Activated CD4-positive, alpha-beta T cell treated with anti-CD3 and anti-CD28 coated beads for 24 hours (primary cell): ENCODE data around the gene PLA2G12A.

Experiments used
- DNase-seq, 2 donors: peaks; one replicate each; pipeline ENCODE4 v3.0.0-alpha.2; 2020; ENCODE audit warnings: low read depth in 2 of 2

The PLA2G12A gene

DNA sequence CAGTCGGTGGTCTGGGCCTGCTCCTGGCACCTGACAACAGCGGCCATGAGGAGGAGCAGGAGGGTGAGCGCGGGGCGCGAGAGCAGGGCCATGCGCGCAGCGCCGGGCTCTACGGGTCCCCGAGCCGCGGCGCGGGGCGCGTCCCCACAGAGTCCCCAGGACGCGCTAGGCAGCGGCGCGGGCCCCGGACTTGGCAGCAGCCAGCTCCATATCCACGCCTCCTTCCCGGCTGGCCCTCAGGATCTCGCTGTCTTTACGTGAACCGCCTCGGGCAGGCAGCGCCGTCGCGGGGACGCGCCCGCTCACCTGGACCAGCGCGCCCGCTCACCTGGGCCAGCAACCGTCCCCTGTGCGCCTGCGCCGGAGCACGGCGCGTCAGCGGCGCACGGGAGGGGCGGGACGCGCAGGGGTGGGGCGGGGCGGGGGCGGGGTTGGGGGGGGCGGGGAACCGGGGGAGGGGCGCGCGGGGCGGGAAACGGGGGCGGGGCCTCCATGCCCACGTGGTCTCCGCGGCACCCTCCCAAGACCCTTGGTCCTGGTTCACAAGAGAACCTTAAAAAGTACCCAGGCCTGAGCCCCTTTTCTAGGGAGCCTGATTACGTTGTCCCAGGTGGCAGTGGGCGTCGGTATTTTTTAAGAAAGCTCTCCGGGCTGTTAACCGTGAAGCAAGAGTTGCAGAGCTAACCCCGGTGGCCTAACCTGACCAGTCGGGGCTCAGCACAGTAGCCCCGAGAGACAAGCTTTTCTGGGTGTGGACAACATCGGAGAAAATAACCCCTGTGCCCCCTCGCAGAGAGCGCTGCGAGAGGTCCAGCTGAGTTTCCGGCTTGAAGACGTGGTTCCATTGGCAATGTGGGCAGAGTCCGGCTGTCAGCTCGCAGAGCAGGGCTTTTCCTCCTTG lies at the start of gene PLA2G12A:
Gene PLA2G12A, minus strand, starts transcription at position 353 of the 901 bp plus-strand sequence. Its CDS starts 261 bp downstream, at position 92.
- DNase-seq, result peak; percentile 52 to 57

DNA sequence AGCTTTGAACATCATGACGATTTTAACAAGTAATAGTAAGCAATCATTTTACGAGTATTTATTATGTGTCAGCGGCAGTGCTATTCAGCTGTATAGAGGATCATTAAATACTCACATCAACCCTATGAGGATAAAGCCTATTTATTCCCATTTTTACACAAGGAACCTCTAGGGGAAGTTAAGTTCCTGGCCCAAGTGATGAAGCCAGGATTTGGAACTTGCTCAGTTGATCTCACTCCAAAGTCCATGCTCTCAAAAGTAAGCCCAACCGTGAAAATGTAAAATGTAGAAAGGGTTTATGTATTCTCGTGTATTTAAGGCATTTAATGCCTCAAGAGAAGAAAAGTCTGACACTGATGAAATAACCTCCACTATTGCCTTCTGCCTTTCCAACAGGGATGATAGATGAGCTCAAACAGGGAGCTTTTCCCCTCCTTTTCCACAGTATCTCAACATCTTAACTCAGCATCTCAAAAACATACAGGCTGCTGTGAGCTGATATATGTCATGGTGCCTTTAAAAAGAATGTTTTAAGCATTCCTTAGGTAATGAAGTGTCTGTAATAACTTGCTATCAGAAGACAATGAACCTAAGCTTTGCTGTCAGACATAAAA lies 35.0 kb upstream of the PLA2G12A start:
- no peak for DNase-seq

DNA sequence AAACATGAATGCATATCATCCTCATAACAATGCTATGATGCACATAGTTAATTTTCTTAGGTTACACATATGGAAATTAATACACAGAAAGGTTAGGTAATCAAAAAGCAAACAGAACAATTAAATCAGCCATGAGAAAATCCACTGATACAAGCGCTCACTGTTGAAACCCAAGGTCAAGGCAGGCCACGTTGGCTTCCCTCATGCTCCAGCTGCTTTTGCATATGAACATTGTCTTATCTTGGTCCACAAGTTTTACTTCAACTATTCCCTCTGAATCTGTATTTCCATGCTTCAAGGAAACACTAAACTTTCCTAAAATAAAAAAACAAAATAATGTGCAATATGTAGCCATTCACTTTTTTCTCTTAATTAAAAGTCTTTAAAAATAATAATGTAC lies 34.5 kb upstream of the PLA2G12A start:
- DNase-seq, result no peak

DNA sequence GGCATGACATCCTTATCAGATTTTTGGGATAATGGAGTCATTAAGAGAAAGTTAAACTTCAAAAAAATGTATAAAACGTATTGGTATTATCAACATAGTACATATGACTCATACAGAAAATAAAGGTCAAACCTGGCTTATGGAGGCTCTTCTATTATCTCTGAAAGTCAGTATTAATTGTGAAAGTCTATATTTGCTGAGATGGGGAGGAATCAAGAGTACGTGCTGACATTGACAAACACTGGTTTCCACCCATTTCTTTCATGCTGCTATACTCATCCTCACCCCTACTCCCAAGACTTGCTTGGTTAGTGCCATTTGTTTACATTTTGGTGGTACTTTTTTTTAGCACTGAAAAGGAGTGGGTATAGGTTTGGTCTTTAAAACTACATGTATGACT lies 30.8 kb upstream of the PLA2G12A start:
- no peak for DNase-seq

DNA sequence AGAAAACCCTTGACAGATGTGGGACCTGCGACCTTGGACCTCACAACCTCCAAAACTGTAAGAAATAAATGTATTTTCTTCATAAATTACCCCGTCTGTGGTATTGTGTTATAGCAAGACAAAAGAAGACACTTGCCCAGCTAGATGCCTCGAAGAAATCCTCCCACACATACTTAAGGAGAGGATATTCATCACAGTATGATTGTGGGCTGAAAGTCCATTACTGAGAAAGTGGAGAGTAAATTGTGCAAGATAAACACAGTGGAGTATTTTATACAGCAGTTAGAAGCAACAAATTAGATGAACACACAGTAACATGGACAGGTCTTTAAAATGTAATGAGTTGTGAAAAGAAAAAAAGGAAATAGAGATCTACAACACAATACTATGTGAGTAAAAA lies 25.8 kb upstream of the PLA2G12A start:
- DNase-seq, result no peak

DNA sequence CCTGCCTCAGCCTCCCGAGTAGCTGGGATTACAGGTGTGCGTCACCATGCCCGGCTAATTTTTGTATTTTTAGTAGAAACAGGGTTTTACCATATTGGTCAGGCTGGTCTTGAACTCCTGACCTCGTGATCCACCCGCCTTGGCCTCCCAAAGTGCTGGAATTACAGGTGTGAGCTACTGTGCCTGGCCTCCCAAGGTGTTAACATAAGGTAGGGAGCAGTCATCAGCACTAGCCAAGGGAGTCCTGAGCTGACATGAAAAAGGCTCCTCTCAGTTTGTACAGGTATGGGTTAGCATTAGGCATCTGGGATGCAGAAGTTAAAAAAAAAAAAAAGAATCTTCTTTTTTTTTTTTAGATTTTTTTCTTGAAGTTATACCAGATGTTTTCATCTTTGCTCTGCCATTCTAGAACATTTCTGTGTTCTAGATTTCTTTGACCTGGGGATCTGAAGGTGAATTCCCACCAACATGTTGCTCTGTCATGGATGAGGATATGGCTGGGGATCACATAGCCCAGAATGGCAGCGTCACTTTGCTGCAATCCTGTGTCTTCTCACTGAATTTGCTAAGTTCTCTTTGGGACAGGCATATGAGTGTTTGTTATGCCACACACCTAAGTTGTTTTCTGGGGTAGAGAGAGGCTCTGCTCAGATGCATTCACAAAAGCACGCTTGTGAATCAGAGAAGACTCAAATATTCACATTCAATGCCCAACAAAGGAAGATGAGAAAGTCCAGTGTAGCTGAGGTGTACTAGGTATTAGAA lies 24.4 kb upstream of the PLA2G12A start:
- DNase-seq, result no peak

DNA sequence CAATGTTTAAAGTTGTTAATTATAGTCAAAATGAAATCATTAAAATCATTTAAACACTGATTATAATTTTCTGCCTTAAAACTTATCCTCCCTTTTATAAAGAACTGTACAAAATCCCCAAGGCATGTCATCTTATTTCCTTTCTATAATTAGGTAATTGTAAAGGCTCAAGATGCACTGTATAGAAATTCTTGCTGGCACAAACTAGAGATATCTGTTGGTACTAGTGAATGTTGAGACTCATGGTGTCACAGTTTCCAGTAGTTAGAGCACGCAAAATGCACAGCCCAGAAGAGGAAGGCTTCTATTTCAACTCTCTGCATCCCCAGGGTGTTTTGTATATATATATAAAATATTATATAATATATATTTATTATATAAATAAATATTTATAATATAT lies 22.7 kb upstream of the PLA2G12A start:
- DNase-seq, result no peak

DNA sequence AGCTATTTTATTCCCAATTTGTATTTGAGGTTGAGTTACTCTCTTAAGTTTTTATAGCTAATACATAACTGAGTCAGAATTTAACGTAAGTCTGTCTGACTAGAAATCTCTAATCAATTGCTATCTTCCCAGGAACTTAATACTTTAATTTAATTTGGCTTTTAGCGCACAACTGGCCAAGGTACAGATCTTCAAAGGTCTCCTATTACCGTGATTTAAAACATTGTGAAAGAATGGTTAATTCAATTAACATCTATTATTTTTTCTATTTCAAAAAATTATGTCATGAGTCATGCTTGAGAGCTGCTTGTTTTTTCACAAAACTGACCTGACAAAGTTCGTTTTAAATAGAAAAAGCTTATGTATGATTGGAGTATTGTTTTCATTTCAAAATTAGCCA lies 22.0 kb upstream of the PLA2G12A start:
- no peak for DNase-seq

DNA sequence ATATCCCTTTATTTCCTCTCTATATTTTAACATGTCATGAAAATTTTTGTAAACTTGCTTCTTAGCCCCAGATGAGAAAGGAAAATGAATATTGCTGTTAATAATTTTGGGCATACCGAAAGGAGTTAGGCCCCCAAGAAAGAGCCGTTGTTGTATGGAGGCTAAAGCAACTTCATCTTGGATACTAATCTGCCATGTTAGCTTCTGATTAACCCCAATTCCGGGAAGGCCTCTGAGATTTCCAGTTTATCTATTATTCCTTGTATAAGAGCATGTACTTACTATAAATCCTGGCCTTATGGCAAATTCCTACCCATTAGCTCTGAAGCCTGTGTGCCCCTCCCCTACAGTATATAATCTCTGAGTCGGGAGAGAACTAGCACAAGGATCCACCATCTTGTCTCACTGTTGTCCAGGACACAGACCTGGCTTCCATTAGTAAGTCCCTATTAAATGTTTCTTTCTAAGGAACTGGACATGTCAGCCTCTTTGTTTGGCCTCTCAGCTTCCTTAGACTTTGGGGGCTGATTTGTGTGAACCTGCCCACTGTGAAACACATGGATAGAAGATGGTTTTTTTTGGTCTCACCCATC lies 20.9 kb upstream of the PLA2G12A start:
- DNase-seq, result no peak

DNA sequence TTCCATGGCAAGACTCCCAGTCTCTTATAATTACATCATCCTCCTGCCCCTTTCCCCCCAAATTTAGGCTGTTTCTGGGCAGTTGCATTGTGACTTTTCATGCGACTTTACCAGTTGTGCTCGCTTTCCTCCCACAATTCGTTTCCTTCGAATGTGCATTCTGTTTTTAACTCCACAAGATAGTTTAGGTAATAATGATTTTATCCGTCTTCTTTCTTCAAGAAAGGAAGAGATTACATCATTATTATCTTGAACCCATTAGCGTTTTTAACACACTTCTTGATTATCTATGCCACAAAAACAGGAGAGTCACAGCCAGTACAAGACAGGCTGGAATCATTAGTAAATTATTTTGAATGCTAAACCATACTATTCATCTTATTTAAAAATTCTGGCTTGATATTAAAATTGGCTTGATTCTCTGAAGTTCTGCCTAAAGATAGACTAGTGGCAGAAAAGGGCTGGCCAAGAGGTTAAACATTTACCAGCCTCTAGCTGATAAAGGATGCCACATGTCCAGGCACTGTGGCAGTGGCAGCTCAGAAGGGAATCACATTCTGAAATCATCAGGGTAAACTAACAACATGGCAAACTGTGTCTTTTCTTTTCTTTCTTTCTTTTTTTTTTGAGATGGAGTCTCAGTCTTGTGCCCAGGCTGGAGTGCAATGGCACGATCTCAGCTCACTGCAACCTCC lies 19.7 kb upstream of the PLA2G12A start:
- DNase-seq, result no peak

DNA sequence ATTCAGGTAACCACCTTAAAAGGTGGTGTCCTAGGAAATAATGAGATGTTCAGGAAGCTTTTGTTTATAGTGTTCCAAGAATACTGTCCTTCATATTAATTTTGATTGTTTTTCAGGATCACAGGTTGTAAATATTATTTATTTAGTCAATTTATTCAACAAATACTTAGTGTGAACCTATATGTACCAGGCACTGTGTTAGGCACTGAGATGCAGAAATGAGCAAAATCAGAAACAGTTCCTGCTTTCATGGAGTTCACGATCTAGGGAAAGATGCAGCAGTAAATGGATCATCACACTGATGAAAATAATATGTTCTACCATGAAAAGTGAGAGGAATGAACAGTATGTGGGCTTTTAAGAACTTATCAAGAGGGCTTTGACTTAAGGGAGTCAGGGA lies 18.2 kb upstream of the PLA2G12A start:
- DNase-seq, result no peak

DNA sequence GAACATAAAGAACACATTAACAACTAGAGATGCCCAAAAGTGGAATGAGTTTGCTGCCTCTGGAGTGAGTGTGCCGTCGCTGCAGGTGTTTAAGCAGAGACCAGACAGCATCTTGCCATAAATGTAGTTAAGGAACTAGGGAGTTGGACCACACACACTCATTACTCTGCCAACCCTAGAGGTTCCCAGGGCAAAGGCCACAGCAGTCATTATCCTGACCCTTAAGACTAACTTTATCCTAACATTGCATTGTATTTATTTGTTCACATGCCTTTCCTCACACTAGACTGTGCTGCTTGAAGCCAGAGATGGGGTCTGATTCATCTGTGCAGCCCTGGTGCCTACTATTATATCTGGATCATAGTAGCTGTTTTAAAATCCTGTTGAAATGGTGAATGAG lies 16.9 kb upstream of the PLA2G12A start:
- no peak for DNase-seq

DNA sequence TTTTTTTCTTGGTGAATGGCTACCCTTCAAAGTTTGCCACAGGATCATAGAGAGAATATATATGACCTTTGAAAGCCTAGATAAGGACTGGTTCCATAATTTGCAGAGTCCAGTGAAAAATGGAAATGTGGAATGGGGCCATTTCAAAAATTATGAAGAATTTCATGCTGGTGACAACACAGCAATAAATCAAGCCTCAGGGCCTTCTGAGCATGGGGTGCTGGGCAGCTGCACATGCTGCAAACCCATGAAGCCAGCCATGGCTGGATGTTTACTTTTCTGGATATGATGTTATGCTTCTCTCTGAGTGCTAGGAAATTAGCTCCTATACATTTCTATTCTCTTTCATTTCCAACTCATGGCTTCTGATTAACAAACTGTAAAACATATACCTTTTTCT lies 16.0 kb upstream of the PLA2G12A start:
- no peak for DNase-seq

DNA sequence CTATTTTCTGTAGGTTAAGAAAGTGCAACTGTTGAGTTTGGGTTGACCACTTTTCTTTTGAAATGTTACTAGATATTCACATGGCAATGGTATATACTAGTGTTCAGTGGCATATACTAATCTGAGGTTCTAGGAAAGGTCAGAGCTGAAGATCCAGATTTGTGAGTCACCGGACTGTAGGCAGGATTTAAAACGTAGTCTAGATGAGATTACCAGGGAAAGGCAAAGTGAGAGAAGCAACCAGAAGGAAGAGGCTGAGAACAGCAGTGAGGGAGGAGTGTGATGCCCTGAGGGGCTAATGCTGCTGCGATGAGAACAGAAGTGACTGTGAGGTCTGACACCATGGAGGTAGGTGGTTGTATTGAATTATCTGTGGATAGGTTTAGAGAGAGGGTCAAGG lies 9.7 kb upstream of the PLA2G12A start:
- no peak for DNase-seq

DNA sequence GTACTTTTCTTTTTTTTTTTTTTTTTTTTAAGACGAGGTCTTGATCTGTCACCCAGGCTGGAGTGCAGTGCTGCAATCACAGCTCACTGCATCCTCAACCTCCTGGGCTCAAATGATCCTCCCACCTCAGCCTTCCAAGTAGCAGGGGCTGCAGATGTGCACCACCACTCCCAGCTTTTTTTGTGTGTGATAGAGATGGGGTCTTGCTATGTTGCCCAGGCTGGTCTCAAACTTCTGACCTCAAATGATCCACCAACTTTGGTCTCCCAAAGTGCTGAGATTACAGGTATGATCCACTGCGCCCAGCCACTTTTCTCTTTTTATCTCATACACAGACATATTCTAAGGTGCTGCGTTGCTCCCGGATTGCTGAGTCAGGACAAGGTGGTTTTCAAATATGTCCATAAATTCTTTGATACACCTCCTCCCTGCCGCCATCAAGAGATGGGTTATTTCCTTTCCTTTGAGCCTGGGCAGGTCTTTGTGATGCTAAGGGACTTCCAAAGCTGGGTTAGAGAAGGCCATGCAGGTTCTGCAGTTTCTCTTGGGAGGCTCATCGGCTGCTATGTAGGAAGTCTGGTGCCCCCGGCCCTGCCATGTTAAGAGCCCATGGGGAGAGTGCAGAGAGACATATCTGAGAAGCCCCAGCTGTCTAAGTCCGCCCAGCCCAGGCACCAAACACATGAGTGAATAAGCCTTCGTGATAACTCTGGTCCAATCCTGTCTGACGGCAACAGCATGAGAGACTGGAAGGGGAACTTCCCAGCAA lies 8.4 kb upstream of the PLA2G12A start:
- DNase-seq, result no peak

DNA sequence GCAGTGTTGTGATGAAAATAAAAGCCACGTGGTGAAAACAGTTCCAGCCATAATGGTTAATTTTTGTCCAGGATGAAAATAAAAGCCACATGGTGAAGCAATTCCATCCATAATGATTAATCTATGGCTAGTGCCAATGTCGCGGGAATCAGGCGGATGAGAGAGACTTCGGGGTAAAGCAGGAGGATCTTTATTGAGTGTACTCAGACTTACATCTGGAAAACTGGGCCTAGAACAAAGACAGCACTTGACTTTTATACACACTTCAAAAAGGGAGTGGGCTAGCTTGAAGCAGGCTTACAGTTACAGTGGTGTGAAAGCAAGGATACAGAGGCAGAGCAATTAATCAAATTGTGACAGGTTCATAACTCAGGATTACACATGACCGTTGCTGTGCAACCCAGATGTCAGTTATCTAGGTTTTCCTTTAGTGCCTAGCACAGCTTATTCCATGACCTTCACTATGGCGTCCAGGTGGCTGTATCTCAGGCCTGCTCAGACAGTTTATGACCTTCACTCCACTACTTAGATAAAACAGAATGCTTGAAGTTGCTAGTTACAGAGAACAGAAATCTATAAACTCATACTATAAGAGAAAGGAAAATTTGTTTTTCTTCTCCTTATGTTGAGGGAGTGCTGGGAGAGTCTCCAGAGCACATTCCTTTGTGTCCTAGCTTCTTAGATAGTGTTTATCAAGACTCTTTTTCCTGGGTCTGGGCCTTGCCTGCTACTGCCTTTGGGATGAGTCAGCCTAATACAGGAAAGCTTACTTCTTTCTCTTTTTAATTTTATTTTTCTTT lies 5.9 kb upstream of the PLA2G12A start:
- DNase-seq, result no peak

DNA sequence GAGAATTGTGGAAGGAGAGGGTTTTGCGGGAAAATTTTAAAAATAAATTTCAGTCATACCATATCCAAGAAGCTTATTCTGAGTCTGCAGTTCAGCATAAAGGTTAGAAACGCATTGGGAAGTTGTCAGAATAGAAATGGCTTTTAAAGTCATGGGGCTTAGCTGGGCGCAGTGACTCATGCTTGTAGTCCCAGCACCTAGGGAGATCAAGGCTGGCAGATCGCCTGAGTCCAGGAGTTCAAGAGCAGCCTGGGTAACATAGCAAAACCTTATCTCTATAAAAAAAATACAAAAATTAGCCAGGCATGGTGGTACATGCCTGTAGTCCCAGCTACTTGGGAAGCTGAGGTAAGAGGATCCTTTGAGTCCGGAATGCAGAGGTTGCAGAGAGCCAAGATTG lies 3.9 kb upstream of the PLA2G12A start:
- DNase-seq, result no peak

DNA sequence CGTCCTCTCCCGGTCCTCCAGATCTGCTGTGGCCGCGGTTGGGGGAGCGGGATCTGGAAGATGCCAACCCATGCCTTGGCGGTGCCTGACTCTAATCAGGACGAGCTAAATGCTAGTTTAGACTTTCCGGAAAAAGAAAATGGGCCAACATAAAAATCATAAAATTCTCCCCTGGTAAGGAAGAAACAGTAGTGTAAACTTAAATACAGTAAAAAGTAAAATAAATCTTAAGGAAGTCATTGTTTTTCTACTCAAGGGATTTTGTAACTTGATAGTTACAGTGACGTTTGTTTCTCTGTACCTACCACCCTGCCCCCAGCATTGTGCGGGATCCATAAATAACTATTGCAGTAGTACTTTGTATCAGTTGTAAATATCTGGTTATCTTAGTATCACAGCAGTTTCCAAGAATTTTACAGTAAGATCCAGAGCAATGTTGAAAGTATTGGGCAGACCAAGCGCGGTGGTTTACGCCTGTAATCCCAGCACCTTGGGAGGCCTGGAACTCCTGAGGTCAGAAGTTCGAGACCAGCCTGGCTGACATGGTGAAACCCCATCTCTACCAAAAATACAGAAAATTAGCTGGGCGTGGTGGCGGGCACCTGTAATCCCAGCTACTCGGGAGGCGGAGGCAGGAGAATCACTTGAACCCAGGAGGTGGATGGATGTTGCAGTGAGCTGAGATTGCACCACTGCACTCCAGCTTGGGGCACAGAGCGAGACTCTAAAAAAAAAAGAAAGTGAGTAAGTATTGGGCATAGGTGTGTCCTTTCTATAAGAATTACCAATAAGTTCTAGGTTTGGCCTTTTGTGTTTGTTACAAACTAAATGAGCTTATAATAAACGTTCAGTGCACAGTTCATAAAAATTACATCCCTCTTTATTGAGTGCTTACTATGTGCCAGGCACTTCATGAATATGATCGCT lies 1.0 kb upstream of the PLA2G12A start:
- DNase-seq, result no peak
